Effector CD4-positive, alpha-beta T cell (primary cell): ENCODE data around the gene RRAS.

Experiments used
- DNase-seq: peaks from one replicate; pipeline ENCODE4 v3.0.0-alpha.2; 2020

Gene RRAS

GRCh38 chr19:49676784-49677230 is 36.9 kb upstream of the RRAS start:
- peak; percentile 96 for DNase-seq

GRCh38 chr19:49676136-49676783 is 36.3 kb upstream of the RRAS start:
- no peak for DNase-seq

- DNase-seq, result peak; percentile 71
These were observed 32.4 kb upstream of the RRAS start for GRCh38 chr19:49672131-49672919.

GRCh38 chr19:49669516-49669915 is 29.6 kb upstream of the RRAS start:
- DNase-seq, result no peak

- no peak for DNase-seq
These were observed 27.5 kb upstream of the RRAS start for GRCh38 chr19:49667473-49667872.

GRCh38 chr19:49666120-49666444 is 26.1 kb upstream of the RRAS start:
- no peak for DNase-seq

- DNase-seq, result peak; percentile 100
These were observed 25.6 kb upstream of the RRAS start, which contains the start of the genes BCL2L12 and IRF3 for GRCh38 chr19:49665351-49666119. BCL2L12 (plus strand) TSS chr19:49665933; CDS start chr19:49666693, 760 bp downstream. IRF3 (minus strand) TSS chr19:49665857; CDS start chr19:49664838, 1,019 bp downstream.

GRCh38 chr19:49665036-49665350 is 25.1 kb upstream of the RRAS start:
- no peak for DNase-seq

- DNase-seq, result peak; percentile 90
These were observed 24.5 kb upstream of the RRAS start for GRCh38 chr19:49664171-49665035.

- DNase-seq, result no peak
These were observed 23.3 kb upstream of the RRAS start for GRCh38 chr19:49663224-49663623.

GRCh38 chr19:49662011-49662410 is 22.1 kb upstream of the RRAS start:
- no peak for DNase-seq

- DNase-seq, result no peak
These were observed 20.5 kb upstream of the RRAS start for GRCh38 chr19:49660338-49660961.

- no peak for DNase-seq
These were observed 18.9 kb upstream of the RRAS start for GRCh38 chr19:49658566-49659442.

GRCh38 chr19:49658139-49658517 is 18.2 kb upstream of the RRAS start:
- DNase-seq, result no peak

- DNase-seq, result no peak
These were observed 17.7 kb upstream of the RRAS start for GRCh38 chr19:49657493-49658138.

GRCh38 chr19:49656456-49657109 is 16.6 kb upstream of the RRAS start:
- no peak for DNase-seq

- no peak for DNase-seq
These were observed 15.9 kb upstream of the RRAS start for GRCh38 chr19:49655570-49656455.

- no peak for DNase-seq
These were observed 14.6 kb upstream of the RRAS start for GRCh38 chr19:49654581-49654980.

- DNase-seq, result no peak
These were observed 13.5 kb upstream of the RRAS start for GRCh38 chr19:49653466-49653806.
